ENCODE results near the gene MYOZ3.

- TF ChIP-seq GATA3 (IDR thresholded peaks at IDR 0.05; ENCODE audit: low read depth, low read length), result no peak
- TF ChIP-seq GATA2 (IDR thresholded peaks at IDR 0.05; ENCODE audit: low read depth, low read length), result no peak
These were observed 39.8 kb upstream of the MYOZ3 start for GRCh38 chr5:150621301-150621700.

Data from SH-SY5Y (cell line).